Mesodermal cell (in vitro differentiated cells): ENCODE data around the gene PAFAH1B1.
A peak's percentile ranks its signal among the peaks of the same experiment; 100 is the strongest.

Source experiments
- H3K27ac ChIP-seq: 2 replicates; pipeline ENCODE4 v1.7.0; 2013; ENCODE audit warnings: mild to moderate bottlenecking, low read depth, low read length, moderate library complexity; ENCODE audit not compliant: severe bottlenecking
- H3K36me3 ChIP-seq: 2 replicates; pipeline ENCODE4 v1.7.1; 2013; ENCODE audit warnings: mild to moderate bottlenecking, low read length, moderate library complexity; ENCODE audit not compliant: control insufficient read depth, insufficient read depth
- H3K4me1 ChIP-seq: one replicate; pipeline ENCODE4 v1.7.1; 2013; ENCODE audit warnings: mild to moderate bottlenecking, low read length; ENCODE audit not compliant: insufficient read depth, control insufficient read depth, poor library complexity, severe bottlenecking
- H3K4me3 ChIP-seq: 2 replicates; pipeline ENCODE4 v1.7.0; 2013; ENCODE audit warnings: low read length, control low read depth, mild to moderate bottlenecking; ENCODE audit not compliant: insufficient read depth, poor library complexity, severe bottlenecking; ENCODE audit errors: extremely low read depth
- H3K9me3 ChIP-seq: 2 replicates; pipeline ENCODE4 v1.7.1; 2013; ENCODE audit warnings: mild to moderate bottlenecking, low read length, moderate library complexity; ENCODE audit not compliant: control insufficient read depth
- WGBS, 2 experiments: methylation state at CpG; one replicate each; pipeline ENCODE4 v1.1.5; 2013; ENCODE audit warnings: missing lambda C conversion rate in 2 of 2; ENCODE audit not compliant: insufficient coverage in 2 of 2; 5-methylcytosine and 5-hydroxymethylcytosine counted together

PAFAH1B1 gene

DNA sequence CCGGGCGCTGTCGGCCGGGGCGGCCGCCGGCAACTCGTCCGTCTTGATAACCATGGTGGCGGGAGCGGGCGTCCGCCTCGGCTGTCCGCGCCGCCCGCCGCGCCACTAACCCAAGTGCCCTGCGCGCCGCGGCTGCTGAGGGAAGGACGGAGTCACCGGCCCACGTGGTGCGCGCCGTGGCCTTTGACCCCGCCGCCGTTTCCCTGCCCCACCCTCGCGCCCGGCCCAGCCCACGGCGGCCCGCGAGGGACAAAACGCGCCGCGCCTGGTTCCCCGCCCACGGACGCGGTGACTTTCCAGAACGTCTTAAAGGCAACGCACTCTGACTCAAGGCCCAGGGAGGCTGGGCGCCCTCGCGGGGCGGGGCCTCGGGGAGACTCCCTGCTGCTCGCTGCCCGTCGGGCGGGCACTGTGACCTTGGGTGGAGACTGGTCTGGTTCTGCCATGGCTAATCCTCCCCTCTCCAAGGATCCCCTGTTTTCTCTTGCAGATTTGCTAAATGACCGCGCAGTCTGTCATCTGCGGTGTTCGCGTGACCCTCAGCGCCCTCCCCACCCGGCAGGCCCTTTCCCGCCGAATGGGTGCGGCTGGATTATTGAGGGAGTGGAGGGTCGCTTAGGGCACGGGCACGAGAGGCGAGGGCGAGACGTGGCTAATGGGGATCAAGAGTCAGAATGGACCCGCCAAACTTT, 118.3 kb downstream of the PAFAH1B1 start, which contains the start of gene CLUH:
CLUH (minus strand) TSS at position 157 of the 692 bp plus-strand sequence; CDS start at position 54, 103 bp downstream.
- Histone ChIP-seq H3K36me3 (no peaks in the 10 kb centered on the region), H3K4me1 (peaks cover 21% of the 10 kb centered on the region), H3K4me3 (peak within 1 kb of the TSS; percentile 61), H3K9me3 (no peaks in the 10 kb centered on the region), H3K27ac (no peak within 1 kb of the TSS)
- 14 to 17% methylated on average over 48 to 75 of the region's 76 CpGs for WGBS, 2 experiments

GRCh38 chr17:2712300-2713043, 119.0 kb downstream of the PAFAH1B1 start:
- Histone ChIP-seq H3K4me3 (peak overlapping the region; percentile 61), H3K4me1 (peaks cover 21% of the 10 kb centered on the region), H3K27ac (no peak overlapping the region), H3K36me3 (no peaks in the 10 kb centered on the region), H3K9me3 (no peaks in the 10 kb centered on the region)
- 86 to 91% methylated on average over 35 to 36 of the region's 36 CpGs for WGBS, 2 experiments

DNA sequence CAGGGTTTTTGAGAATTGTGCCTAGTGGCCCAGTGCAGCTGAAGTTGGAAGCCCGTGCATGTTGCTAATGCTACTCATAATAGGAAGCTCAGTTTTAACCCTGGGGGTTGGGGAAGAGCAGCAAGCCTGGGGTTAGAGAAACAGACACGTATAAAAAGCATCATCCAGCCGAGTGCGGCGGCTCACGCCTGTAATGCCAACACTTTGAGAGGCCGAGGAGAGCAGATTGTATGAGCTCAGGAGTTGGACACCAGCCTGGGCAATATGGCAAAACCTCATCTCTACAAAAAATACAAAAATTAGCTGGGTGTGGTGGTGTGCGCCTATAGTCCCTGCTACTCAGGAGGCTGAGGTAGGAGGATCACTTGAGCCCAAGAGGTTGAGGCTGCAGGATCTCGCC, 120.4 kb downstream of the PAFAH1B1 start:
- Histone ChIP-seq H3K27ac (no peak overlapping the region), H3K36me3 (no peaks in the 10 kb centered on the region), H3K4me3 (no peak overlapping the region), H3K9me3 (no peaks in the 10 kb centered on the region), H3K4me1 (peaks cover 18% of the 10 kb centered on the region)
- 89 to 96% methylated on average over 6 to 7 of the region's 9 CpGs for WGBS, 2 experiments

DNA sequence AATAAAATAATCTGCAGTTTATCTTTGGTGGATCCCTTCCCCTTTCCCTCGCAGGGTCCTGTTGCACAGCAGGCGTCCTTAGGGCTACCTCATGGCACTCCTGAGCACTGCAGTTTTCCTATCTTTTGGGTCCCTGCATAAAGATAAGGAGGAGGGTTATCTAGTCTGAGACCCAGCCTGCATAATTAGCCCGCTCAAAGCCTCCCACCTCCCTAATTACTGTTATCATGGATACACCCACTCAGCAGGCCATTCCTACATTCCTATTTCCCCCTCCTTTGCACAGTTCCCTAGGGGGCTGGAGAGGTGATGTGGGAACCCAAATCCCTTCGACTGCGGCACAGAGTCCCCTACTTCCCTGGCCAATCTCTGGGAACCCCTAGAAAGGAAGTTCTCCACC, 123.2 kb downstream of the PAFAH1B1 start:
- Histone ChIP-seq H3K36me3 (no peaks in the 10 kb centered on the region), H3K4me3 (no peak overlapping the region), H3K27ac (no peak overlapping the region), H3K4me1 (peaks cover 3% of the 10 kb centered on the region), H3K9me3 (peaks cover 5% of the 10 kb centered on the region)
- WGBS, 2 experiments: 51% methylated on average over 2 of the region's 5 CpGs; no CpG with 5 or more reads in 1 of the 2 experiments

DNA sequence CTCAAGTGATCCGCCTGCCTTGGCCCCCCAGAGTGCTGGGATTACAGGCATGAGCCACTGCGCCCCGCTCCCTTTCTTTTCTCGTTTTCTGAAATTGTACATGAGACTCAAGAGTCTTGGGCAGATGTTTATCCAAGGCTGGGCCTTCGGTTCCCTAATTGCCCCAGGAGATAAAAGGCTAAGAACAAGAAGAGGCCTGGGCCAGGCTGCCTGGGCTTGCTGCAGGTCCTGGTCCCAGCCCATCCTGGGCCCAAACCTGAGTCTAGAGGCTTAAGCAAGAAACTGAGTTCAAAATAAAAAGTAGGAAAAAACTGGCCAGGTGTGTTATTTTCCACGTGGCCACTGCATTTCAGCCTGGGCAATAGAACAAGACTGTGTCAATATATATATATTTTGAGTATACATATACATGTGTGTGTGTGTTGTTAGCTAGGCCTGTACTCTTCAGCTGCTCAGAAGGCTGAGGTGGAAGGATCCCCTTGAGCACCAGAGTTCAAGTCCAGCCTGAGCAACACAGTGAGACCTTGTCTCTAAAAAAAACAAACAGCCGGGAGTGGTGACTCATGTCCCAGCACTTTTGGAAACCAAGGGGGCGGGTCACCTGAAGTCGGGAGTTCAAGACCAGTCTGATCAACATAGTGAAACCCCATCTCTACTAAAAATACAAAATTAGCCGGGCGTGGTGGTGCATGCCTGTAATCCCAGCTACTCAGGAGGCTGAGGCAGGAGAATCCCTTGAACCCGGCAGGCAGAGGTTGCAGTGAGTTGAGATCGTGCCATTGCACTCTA, 124.9 kb downstream of the PAFAH1B1 start:
- no peaks in the 10 kb centered on the region for H3K36me3 ChIP-seq
- H3K4me1 ChIP-seq: no peaks in the 10 kb centered on the region
- 81% methylated on average over 9 to 10 of the region's 13 CpGs for WGBS, 2 experiments
- no peak overlapping the region for H3K27ac ChIP-seq
- peaks cover 5% of the 10 kb centered on the region for H3K9me3 ChIP-seq
- no peak overlapping the region for H3K4me3 ChIP-seq

GRCh38 chr17:2719861-2720260, 126.4 kb downstream of the PAFAH1B1 start:
- Histone ChIP-seq H3K9me3 (peaks cover 5% of the 10 kb centered on the region), H3K27ac (no peak overlapping the region), H3K36me3 (no peaks in the 10 kb centered on the region), H3K4me3 (no peak overlapping the region), H3K4me1 (no peaks in the 10 kb centered on the region)
- 64 to 67% methylated on average over 3 of the region's 4 CpGs for WGBS, 2 experiments

- Histone ChIP-seq H3K9me3 (peaks cover 5% of the 10 kb centered on the region), H3K4me1 (no peaks in the 10 kb centered on the region), H3K27ac (no peak overlapping the region), H3K4me3 (no peak overlapping the region), H3K36me3 (no peaks in the 10 kb centered on the region)
- WGBS, 2 experiments: 88 to 100% methylated on average over 2 to 3 of the region's 4 CpGs
These were observed 128.1 kb downstream of the PAFAH1B1 start for GRCh38 chr17:2721603-2722002.

DNA sequence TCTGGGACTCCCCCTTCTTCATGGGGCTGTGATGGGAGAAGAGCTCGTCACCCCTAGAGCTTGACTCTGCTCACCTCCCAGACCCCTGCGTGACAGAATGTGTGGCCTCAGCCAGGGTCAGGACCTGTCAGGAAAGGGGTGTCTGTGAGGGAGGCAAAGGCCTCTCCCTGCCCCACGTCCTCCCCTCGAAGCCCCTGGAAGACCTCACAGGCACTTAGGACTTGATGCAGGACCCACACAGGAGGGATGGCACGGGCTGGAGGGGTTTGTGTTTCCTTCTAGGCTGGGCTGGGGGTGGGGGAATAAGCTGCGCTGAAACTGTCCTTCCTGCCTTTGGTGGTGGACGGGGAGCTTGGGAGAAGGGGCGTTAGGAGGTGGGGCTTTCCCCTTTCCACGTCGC, 129.2 kb downstream of the PAFAH1B1 start:
- Histone ChIP-seq H3K4me3 (no peak overlapping the region), H3K36me3 (no peaks in the 10 kb centered on the region), H3K27ac (no peak overlapping the region), H3K9me3 (peaks cover 5% of the 10 kb centered on the region), H3K4me1 (no peaks in the 10 kb centered on the region)
- WGBS, 2 experiments: 80 to 84% methylated on average over 7 of the region's 10 CpGs

- H3K36me3 ChIP-seq: no peaks in the 10 kb centered on the region
- H3K4me1 ChIP-seq: no peaks in the 10 kb centered on the region
- no peak overlapping the region for H3K27ac ChIP-seq
- H3K4me3 ChIP-seq: peak overlapping the region; percentile 24
- peaks cover 5% of the 10 kb centered on the region for H3K9me3 ChIP-seq
- WGBS, 2 experiments: 4 to 7% methylated on average over 5 to 11 of the region's 18 CpGs
These were observed 130.1 kb downstream of the PAFAH1B1 start for GRCh38 chr17:2723505-2723996.

DNA sequence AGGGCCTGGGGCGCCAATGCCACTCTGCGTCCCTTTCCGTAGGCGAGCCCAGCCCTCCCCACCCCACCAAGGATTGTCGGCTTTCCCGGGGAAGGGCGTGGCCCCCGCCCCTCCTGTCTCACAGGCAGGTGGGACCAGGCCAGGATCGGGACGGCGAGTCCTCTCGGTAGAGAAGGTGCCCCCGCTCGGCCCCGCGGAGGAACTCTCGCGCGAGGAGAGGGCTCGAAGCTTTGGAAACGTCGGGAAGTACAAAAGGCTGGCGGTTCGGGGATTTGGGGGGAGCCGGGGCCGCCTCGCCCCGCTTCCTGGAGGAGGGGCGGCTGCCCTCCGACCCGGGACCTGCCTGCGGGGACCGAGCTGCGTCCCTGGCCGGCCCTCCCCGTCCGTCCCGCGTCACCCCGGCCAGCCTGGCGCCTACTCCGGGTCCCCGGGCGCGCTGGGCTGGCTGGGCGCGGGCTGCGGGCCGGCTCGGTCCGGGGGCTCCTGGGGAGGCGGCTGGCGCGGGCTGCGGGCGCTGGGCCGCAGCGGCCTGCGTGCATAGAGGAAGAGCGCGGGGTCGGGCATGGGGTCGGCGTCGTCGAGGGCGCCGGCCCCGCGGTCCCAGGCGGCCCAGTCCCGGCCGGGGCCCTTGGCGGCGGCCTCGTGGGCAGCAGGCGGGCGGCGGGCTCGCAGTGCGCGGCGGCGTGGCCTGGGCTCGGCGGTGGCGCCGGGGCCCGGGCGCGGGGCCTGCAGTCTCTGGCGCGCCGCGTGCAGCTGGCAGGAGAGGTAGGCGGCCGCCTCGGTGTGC, 130.7 kb downstream of the PAFAH1B1 start:
- WGBS, 2 experiments: 1 to 2% methylated on average over 67 to 69 of the region's 98 CpGs
- Histone ChIP-seq H3K9me3 (peaks cover 5% of the 10 kb centered on the region), H3K27ac (no peak overlapping the region), H3K36me3 (no peaks in the 10 kb centered on the region), H3K4me3 (peak overlapping the region; percentile 24), H3K4me1 (no peaks in the 10 kb centered on the region)
